Forelimb muscle (tissue), 1 donor: ENCODE measurements around the gene NUP155. TPM values are rescaled to one million over a fixed set of nuclear protein-coding genes. Genes with fewer than 3 reads are reported as not detected.
"Not testable (repeated sequence)": the region's sequence is repeated elsewhere in the genome, so short reads cannot be mapped to it uniquely, and the experiment has no call there.

Source experiments
- DNase-seq: peaks from one replicate; pipeline ENCODE4 v3.0.0-alpha.2; 2013; ENCODE audit warnings: low read depth
- polyA plus RNA-seq: library from polyadenylated mRNA; unstranded; fragments of 120-200 nt; gene quantifications from one replicate; pipeline ENCODE4 v1.2.1, GENCODE V29; 2013; ENCODE audit not compliant: insufficient read length

NUP155 gene
- 14.5 TPM for polyA plus RNA-seq

GRCh38 chr5:37370864-37371726, at the start of gene NUP155:
Gene NUP155, minus strand, starts transcription at chr5:37371106. Its CDS starts 129 bp downstream, at chr5:37370977.
- peak; percentile 93 for DNase-seq

DNA sequence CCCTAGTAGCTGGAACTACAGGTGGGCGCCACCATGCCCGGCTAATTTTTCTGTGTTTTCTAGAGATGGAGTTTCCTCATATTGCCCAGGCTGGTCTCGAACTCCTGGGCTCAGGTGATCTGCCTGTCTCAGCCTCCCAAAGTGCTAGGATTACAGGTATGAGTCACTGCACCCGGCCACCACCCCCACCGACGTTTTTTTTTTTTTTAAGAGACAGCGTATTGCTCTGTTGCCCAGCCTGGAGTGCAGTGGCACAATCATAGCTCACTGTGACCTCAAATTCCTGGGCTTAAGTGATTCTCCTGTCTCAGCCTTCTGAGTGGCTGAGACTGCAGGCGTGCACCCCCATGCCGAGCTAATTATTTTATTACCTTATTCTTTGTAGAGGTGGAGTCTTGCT, 46.4 kb upstream of the NUP155 start:
- DNase-seq = no peak

- not testable (repeated sequence) for DNase-seq
Measured at GRCh38 chr5:37415456-37415855, 44.5 kb upstream of the NUP155 start.

- DNase-seq = no peak
Measured at GRCh38 chr5:37412515-37412914, 41.6 kb upstream of the NUP155 start.

DNA sequence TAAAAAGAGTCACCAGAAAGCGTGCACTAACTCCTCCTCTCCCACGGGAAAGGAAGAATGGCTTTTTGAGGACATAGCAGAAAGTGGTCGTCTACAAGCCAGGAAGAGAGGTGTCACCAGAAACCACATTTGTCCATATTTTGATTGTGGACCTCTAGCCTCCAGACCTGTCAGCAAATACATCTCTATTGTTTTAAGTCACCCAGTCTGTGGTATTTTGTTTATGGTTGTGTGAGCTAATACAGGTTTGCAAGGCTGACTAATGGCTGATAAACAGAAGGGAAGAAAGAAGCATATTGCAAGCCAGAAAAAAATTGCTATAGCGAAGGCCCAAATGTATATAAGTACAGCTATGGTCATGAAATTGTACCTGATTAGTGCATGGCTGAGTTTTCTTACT, 29.6 kb upstream of the NUP155 start:
- DNase-seq = no peak

- no peak for DNase-seq
Measured at GRCh38 chr5:37396352-37396751, 25.4 kb upstream of the NUP155 start.

- no peak for DNase-seq
Measured at GRCh38 chr5:37391591-37391990, 20.7 kb upstream of the NUP155 start.

DNA sequence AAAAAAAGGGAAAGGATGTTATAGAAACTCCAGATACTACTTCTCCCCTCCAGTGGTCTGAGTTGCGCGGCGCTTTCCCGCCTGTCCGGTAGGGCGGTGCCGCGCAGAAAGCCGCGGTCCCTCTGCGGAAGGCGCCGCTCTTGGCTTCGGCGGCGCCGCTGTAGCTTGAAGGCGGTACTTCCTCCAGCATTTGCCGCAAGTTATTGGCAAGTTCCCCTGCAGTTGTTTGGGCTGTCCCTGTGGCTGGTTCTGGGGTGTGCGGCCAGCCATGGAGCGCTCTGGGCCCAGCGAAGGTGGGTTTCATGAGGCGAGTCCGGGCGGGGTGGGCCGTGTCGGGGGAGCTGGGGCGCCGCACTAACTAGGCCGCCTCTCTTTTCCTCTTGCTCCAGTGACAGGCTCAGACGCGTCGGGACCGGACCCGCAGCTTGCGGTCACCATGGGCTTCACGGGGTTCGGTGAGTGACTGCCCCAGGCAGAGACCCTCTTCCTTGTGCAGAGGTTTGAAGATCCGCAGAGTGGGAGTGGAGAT, 8.3 kb upstream of the NUP155 start, which contains the start of gene WDR70:
Gene WDR70, plus strand, starts transcription at position 219 of the 529 bp plus-strand sequence. Its CDS starts 50 bp downstream, at position 269.
- peak; percentile 84 for DNase-seq

GRCh38 chr5:37378066-37378465, 7.2 kb upstream of the NUP155 start:
- DNase-seq = not testable (repeated sequence)

- no peak for DNase-seq
Measured at GRCh38 chr5:37375091-37375490, 4.2 kb upstream of the NUP155 start.

- no peak for DNase-seq
Measured at GRCh38 chr5:37370550-37370863, 399 bp downstream of the NUP155 start.

GRCh38 chr5:37355161-37355560, 15.7 kb downstream of the NUP155 start:
- no peak for DNase-seq

GRCh38 chr5:37342741-37343140, 28.2 kb downstream of the NUP155 start:
- DNase-seq = not testable (repeated sequence)

DNA sequence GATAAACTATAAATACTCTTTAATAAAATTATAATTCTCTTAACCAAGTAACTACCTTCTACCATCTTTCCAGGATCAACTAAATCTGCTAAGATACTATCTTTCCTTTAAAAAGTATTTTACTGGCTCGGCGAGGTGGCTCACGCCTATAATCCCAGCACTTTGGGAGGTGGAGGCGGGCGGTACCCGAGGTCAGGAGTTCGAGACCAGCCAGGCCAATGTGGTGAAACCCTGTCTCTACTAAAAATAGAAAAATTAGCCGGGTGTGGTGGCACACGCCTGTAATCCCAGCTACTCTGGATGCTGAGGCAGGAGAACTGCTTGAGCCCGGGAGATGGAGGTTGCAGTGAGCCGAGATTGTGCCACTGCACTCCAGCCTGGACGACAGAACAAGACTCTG, 36.2 kb downstream of the NUP155 start:
- DNase-seq = not testable (repeated sequence)

DNA sequence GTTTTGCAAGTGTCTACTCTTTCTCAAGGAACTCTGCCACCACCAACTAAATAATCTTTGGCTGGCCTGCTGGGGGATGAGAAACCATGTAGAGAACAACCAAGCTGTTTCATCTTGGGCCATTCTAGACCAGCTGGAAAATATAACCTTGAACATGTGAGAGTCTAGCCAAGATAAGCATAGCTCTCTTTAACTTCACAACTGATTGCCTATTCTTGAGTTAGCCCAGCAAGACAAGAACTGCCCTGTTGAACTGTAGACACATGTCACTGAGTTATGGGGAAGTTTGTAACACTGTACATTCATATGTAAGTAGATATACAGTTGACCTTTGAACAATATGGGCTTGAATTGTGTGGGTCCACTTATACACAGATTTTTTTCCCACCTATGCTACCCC, 44.4 kb downstream of the NUP155 start:
- DNase-seq = no peak

DNA sequence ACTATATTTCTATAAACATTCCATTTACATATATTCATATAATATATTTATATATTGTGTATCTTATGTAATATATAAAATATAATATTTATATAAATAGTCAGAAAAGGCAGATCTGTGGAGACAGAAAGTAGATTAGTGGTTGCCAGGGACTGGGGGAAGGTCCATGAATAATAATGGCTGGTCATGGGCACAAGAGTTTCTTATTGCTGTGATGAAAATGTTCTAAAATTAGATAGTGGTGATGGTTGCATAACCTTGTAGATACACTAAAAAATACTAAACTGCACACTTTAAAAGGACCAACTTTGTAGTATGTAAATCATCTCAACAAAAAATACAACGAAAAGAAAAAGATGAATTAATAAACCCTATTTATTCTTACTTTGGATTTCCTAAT, 47.3 kb downstream of the NUP155 start:
- DNase-seq = no peak

DNA sequence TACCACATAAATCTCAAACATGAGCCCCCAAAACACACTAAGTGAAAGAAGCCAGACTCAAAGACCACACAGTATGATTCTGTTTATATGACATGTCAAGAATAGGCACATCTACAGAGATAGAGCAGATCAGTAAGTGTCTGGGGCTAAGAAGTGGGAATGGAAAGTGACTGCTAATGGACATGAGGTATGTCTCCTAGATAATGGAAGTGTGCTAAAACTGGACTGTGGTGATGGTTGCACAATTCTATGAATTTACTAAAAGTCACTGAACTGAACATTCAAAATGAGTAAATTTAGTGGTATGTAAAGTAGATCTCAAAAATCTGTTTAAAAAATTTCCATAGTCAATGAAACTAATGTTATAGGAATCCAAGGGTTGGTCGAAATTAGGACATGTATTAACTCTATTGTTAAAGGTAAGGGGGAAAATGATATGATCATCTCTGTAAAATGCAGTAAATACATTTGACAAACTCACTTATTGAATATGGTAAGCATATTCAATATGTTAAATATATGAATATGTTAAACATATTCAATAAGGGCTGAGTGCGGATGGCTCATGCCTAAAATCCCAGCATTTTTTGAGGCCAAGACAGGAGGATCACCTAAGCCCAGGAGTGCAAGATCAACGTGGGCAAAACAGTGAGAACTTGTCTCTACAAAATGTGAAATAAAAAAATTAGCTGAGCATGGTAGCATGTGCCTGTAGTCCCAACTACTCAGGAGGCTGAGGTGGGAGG, 51.7 kb downstream of the NUP155 start:
- DNase-seq = no peak

DNA sequence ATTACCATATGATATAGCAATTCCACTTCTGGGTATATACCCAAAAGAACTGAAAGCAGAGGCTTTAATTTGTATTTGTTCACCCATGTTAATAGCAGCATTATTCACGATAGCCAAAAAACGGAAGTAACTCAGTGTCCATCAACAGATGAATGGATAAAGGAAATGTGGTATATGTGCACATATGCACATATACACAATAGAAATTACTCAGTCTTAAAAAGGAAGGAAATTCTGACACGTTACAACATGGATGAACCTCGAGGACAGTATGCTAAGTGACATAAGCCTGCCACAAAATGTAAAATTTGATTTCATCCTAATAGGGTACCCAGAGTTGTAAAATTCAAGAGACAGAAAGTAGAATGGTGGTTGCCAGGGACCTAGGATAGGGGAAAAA, 54.9 kb downstream of the NUP155 start:
- DNase-seq = no peak

DNA sequence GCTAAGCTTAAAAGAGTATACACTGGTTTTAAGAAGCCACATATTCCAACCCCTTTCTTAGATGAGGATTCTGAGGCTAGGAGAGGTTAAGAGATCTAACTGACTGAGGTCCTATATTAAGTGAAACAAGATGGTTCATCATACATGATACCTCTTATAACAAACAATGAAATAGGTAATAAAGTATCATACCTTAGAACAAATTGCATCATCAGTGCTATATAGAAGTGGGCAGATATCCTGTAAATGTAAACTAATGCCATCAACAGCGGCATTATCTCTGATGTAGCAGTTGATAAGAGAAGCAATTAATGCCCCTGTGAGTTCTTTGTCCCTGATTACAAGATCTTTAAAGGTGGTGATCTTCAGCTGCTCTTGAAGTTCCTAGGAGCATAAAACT, 60.5 kb downstream of the NUP155 start:
- DNase-seq = no peak

GRCh38 chr5:37308793-37309192, 62.1 kb downstream of the NUP155 start:
- DNase-seq = no peak

DNA sequence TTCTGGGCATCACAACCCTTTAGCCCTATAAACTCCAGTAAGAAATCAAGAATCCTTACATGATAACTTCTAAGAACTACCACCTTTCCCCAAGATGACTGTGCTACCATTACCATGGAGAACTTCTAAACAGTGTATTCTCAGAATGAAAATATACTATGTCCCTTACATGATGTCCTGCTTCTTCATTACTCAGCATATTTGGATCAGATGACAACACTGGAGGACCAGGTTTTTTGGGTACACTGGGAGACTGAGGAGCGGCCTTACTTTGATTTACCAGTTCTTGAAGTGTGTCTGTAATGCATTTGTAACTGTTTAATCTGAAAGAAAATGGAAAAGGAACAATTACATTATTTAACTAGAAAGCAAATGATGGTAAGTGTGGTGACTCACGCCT, 66.0 kb downstream of the NUP155 start:
- DNase-seq = no peak

DNA sequence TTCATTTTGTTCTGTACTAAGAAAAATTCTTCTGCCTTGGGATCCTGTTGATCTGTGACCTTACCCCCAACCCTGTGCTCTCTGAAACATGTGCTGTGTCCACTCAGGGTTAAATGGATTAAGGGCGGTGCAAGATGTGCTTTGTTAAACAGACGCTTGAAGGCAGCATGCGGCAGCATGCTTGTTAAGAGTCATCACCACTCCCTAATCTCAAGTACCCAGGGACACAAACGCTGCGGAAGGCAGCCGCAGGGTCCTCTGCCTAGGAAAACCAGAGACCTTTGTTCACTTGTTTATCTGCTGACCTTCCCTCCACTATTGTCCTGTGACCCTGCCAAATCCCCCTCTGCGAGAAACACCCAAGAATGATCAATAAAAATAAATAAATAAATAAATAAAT, 74.6 kb downstream of the NUP155 start:
- not testable (repeated sequence) for DNase-seq
